GM19099 (cell line): ENCODE data around the gene RAP1A.

Source experiments
- POLR2A ChIP-seq: IDR thresholded peaks from 3 replicates; pipeline ENCODE4 v1.6.1; 2011; ENCODE audit warnings: low read depth; ENCODE audit not compliant: insufficient read length; ENCODE audit errors: extremely low read depth

The RAP1A gene

DNA sequence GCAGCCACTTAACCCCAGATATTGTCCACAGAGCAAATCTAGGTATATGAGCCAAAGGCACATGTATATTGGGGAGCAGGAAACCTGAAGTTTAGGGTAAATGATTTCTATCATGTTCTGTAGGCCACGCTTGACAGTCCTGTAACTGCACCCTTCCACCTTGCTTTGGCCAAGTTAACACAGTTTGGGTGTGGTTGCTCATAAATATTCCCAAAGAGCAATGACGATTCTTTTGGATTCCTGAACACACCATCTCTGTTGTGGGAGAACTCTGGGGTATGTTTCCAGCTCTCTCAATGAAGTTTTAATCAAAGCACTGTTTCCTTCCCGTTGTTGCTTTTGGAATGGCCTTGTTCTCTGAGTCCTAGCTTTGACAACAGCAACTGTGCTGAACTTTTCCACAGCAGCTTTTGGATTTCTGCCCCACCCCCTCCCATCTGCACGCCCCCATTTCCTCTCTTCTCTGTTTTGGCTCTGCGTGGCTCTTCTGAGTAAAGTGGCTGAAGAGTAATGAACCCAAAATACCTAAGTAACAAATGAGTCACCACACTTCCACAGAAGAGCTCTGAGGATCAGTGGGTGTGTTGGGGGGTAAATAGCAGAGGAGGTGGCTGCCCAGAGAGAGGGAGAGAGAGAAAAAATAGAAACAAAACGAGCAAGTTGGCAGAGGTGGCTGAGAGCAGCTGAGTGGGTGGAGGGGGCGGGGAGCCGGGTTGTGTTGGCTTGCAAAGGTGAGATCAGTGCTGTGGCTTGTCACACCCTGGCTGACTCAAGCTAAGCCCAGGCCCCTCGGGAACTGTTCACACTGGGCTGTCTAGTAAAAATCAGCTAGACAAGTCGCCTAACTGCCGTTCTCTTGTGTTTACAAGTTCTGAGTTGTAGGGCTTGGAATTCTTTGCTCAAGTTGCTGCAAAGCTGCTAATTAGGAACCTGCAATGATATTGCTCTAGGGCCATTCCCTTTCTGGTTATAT, 26.9 kb upstream of the RAP1A start:
- no peak for TF ChIP-seq POLR2A

GRCh38 chr1:111593403-111594305, 25.9 kb upstream of the RAP1A start:
- TF ChIP-seq POLR2A: no peak

DNA sequence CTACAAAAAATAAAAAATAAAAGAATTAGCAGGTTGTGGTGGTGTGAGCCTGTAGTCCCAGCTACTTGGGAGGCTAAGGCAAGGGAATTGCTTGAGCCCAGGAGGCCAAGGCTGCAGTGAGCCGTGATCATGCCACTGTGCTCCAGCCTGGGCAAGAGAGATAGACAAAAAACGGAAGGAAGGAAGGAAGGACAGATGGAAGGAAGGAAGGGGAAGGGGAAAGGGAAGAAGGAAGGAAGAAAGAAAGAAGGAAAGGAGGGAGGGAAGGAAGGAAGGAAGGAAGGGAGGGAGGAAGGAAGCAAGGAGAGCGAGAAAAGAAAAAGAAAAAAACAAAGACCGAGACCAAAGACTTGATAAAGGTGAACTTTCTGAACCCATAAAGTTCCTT, 25.3 kb upstream of the RAP1A start:
- no peak for TF ChIP-seq POLR2A

GRCh38 chr1:111595807-111596206, 23.8 kb upstream of the RAP1A start:
- TF ChIP-seq POLR2A: no peak

GRCh38 chr1:111596499-111596898, 23.1 kb upstream of the RAP1A start:
- peak; percentile 13 for TF ChIP-seq POLR2A

- TF ChIP-seq POLR2A: no peak
Observed at GRCh38 chr1:111597426-111597825, 22.2 kb upstream of the RAP1A start.

- no peak for TF ChIP-seq POLR2A
Observed at GRCh38 chr1:111598544-111598943, 21.0 kb upstream of the RAP1A start.

DNA sequence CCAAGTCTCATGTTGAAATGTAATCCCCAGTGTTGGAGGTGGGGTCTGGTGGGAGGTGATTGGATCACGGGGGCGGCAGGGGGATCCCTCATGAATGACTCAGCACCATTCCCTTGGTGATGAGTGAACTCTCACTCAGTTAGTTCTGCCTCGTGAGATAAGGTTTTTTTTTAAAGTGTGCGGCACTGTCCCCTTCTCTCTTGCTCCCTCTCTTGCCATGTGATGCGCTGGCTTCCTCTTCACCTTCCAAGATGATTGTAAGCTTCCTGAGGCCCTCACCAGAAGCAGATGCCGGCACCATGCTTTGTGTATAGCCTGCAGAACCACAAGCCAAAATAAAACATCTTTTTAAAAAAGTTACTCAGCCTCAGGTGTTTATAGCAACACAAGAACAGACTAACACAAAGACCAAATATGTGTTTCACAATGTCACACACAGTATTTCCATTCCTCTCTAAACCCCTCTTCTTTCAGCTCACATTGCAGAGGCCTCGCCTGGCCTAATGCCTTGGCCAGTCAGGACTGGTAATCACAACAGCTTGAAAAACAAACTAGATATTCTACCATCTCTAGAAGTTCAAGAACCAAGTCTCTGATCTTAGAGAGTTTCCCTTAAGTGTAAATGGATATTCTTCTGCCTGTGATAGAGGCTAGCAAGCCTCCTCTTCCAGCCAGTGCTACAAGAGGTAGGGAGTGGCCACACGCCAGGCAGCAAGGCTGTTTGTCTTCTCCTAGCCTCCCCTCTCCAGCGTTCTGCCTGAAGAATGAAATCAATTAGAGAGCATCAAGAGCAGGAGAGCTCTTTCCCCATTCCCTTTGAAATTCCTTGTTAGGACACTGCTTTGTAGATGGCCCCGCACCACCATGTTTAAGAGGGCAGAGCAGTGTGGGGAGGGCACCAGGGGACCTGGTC, 19.6 kb upstream of the RAP1A start:
- no peak for TF ChIP-seq POLR2A

DNA sequence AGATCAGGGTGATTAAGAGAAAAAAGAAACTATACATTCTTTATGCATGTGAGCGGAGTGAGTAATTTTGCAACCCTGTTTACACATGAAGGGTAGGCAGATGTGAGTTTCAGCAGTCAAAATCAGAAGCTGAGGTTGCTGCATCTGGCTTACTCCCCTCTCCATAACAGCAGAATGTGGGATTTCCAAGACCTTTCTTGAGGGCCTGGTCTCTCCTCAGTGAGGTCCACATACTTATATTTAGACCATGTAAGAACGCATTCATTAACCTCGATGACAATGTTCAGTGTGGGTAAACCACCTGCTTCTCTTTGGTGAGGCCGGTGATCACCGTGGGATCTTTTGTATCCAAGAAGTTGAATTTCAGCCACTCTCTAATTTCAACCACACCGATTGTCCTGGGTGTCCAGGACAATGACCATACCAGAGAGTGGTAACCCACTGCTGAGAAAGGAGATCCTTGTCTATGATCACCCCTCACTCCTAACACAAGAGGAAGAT, 18.7 kb upstream of the RAP1A start:
- peak; percentile 24 for TF ChIP-seq POLR2A

DNA sequence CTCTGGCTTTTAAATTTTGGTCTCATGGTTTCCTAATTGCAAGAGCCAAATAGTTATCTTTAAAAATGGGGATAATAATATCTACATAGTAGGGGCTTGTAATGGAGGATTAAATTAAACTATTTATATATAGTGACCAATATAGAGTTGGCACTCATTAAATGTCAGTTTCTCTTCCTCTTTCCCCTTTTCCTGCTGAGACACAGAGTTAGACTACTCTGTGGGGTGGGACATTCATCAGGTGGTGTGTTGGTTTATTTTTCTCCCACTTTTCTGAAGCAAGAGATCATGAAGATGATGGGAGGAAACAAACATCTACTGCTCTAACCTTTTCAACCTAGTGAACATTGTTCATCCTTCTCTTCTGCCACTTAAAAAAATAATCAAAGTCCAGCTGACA, 17.3 kb upstream of the RAP1A start:
- no peak for TF ChIP-seq POLR2A

DNA sequence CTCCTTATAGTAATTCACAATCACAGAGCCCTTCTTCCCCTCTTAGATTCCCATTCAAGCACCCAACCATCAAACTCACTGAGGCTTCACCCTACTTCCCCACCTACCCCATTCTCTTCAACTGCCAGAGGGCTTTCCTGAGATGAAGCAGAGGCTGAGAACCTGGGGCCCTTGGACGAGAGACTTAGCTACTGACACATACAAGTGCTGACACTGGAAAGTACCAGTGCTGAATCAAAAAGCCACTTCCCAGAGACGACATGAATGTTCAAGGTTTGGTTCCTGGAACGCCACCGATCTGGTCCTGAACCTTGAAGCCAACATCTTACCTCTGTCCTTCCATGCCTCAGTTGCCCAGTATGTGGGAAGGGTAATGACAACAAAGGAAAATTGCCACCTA, 16.6 kb upstream of the RAP1A start:
- peak; percentile 28 for TF ChIP-seq POLR2A

GRCh38 chr1:111603979-111604378, 15.6 kb upstream of the RAP1A start:
- TF ChIP-seq POLR2A: no peak

- TF ChIP-seq POLR2A: no peak
Observed at GRCh38 chr1:111604931-111605330, 14.7 kb upstream of the RAP1A start.

DNA sequence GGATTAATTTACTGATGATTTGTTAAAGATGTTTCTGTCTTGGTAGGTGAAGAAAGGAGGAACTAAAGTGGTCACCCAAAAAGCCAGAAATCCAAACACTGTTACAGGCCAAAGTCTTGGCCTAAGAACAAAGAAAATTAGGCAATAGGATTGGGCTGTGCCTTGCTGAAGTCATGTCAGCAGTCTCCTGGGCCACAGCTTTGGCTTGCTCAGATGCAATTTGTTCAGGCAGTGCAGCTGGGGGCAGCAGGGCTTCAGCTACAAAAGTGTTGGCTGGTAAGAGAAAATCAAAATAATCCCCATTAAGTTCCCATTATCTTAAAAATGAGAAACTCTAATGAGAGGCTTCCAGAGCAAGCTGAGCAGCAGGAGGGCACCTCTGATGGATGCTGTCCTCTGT, 14.0 kb upstream of the RAP1A start:
- no peak for TF ChIP-seq POLR2A
